HL-60/S4 (cell line): ENCODE data around the gene FLOT2.
"Not testable (repeated sequence)": the region's sequence is repeated elsewhere in the genome, so short reads cannot be mapped to it uniquely, and the experiment has no call there.

Experiments used
- in situ Hi-C: fragments of 300-500 bp; cut with MboI; formaldehyde crosslinking; loops from 2 replicates; pipeline ENCODE4 v1.14.3; 2022; ENCODE audit warnings: low sequenced_read_pairs

FLOT2 gene

GRCh38 chr17:28877150-28877711, 20.3 kb downstream of the FLOT2 start:
- in situ Hi-C loops, result not testable (repeated sequence)

- in situ Hi-C loops, result no loop called here
Measured at GRCh38 chr17:28875848-28876550, 21.5 kb downstream of the FLOT2 start.

DNA sequence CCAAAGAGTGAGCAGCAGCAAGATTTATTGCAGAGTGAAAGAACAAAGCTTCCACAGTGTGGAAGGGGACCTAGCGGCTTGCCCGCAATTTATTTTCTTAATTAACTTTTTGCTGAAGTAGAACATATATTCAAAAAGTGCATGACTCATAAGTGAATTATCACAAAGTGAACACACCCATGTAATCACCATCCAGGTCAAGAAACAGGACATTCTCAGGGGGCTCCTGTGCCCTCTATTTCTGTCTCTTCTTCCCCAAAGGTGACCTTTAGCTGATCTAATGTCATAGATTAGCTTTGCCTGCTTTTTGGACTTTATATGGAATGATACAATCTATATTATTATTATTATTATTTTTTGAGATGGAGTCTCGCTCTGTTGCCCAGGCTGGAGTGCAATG, 22.8 kb downstream of the FLOT2 start:
- in situ Hi-C loops, result no loop called here

- in situ Hi-C loops, result no loop called here
Measured at GRCh38 chr17:28873839-28874238, 23.7 kb downstream of the FLOT2 start.

DNA sequence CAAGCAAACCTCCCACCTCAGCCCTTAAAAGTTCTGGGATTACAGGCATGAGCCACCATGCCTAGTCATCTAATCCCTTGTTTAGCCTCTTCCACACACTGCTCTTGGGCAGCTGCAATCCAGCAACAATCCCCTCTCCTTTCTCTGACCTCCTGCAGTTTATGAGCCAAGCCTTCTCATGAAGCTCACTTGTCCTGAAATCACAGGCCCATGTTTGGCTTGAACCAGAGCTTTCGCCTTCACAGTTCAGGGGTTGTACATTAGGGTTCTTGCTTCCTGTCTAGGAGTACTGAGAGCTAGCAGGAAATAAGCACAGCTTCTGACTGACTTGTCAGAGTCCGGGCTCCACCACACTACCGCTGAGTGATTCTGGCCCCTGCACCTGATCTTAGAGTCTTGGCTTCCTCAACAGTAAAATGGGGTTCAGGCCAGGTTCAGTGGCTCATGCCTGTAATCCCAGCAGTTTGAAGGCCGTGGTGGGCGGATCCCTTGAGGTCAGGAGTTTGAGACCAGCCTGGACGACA, 26.4 kb downstream of the FLOT2 start:
- in situ Hi-C loops, result no loop called here

DNA sequence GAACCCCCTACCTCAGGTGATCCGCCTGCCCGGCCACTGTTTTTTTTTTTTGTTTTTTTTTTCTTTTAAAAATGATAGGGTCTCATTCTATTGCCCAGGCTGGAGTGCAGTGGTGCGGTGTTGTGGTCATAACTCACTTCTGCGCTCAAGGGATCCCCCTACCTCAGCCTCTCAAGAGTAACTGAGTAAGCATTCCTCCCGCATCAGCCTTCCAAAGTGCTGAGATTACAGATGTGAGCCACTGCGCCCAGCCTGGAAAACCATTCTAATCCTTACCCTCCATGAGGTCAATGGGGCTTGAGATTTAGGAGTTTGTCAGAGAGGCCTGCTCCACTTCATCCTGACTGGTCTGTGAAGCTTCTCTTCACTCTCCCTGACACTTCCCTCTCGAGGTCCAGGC, 30.3 kb downstream of the FLOT2 start:
- in situ Hi-C loops, result no loop called here

- in situ Hi-C loops, result no loop called here
Measured at GRCh38 chr17:28865946-28866752, 31.4 kb downstream of the FLOT2 start.

GRCh38 chr17:28864991-28865849, 32.3 kb downstream of the FLOT2 start:
- in situ Hi-C loops, result no loop called here

GRCh38 chr17:28863953-28864352, 33.6 kb downstream of the FLOT2 start:
- in situ Hi-C loops, result no loop called here

- in situ Hi-C loops, result no loop called here
Measured at GRCh38 chr17:28862561-28862960, 35.0 kb downstream of the FLOT2 start.

DNA sequence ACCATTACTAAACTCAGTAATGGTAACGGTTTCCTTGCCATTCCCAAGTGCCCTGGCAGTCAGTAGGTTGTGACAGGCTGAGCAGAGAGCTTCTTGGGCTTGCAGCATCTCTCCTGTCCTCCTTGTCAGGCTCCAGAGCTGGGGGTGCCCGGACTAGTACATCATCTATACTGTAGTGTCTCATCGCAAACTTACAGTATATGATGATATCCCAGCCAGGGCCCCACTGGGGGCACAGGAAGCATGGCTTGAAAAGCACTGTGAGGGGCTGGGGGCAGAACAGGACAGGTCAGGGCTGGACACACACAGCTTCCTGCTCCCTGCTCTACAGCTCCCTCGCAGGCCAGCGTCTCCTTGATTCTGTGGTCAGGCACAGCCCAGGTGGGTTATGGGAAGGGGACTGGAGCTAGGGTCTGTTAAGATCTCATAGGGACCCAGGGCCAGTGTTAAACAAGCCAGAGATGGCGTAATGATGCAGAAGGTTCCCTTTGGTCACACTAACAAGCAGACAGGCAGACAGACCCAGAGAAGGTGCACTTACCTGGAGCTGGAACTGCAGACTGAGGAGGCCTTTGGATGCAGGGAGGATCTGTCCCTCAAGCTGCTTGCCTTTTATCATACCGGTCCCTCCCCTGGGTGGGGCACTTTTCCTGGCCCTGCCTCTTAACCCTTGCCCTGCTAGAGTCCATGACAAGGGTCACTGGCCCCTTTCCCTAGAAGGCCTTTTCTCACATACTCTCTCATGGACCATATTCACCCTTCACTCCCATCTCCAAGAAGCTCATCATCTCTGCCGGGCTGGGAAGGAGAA, 35.9 kb downstream of the FLOT2 start:
- in situ Hi-C loops, result no loop called here

GRCh38 chr17:28860363-28860808, 37.1 kb downstream of the FLOT2 start:
- in situ Hi-C loops, result no loop called here

DNA sequence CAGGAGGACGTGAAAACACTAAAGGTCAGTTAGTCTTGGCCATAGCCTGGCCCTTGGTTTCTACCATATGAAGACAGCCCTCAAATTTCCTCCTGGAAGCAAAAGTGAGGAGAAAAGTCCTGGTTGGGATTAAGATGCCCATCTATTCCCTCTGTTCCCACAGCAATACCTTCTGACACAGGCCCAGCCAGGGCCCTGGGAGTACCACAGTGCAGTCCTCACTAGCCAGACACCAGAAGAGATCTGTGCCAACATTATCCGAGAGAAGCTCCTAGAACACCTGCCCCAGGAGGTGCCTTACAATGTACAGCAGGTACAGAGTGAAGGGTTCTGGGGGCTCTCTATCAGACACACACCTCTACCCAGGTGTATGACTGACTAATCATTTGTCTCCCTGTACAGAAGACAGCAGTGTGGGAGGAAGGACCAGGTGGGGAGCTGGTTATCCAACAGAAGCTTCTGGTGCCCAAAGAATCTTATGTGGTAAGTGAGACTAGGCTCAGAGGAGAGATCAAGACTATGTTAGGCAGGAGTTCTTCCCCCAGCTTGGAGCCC, 38.7 kb downstream of the FLOT2 start:
- in situ Hi-C loops, result no loop called here

DNA sequence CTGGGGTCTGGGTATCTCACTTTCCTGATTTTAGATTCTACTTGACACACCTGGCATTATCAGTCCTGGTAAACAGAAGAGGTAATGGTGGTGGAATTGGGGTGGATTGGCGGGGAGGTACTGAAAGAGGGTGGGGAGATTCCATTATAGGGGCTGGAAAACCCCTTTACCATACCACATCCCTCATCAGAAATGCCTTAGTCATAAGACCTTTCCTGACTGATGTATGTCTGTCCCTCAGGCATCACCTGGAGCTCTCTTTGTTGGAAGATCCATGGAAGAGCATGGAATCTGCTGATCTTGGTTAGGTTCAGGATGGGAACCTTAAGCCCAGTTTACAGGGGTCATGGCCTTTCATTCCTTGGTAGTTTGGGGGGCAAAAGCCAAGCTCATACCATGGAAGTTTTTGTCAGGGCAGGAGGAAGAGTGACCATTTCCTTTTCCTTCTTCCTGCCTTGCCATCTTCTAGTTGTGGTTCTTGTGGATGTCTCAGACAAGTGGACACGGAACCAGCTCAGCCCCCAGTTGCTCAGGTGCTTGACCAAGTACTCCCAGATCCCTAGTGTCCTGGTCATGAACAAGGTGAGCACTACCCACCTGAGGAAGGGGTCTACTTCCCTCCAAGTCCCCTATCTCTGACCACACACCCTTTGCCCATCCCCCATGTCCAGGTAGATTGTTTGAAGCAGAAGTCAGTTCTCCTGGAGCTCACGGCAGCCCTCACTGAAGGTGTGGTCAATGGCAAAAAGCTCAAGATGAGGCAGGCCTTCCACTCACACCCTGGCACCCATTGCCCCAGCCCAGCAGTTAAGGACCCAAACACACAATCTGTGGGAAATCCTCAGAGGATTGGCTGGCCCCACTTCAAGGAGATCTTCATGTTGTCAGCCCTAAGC, 39.4 kb downstream of the FLOT2 start:
- in situ Hi-C loops, result no loop called here

DNA sequence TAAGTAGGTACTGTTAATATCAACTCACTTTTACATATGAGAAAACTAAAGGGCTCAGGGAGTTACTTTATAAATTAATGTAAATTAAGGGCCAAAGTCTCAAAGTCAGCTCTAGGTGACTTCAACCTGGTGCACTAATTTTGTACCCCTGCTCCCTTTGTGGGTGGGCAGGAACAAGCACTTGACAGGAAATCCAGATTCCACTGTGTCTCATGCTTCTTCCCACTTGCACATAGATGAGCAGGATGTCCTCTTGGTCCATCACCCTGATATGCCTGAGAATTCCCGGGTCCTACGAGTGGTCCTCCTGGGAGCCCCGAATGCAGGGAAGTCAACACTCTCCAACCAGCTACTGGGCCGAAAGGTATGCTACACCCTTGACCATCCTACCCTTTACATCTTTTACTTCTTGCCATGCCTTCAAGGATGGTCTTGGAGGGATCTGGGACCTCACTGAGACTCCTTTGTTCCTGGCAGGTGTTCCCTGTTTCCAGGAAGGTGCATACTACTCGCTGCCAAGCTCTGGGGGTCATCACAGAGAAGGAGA, 41.4 kb downstream of the FLOT2 start:
- in situ Hi-C loops, result no loop called here

GRCh38 chr17:28855336-28855679, 42.2 kb downstream of the FLOT2 start:
- in situ Hi-C loops, result no loop called here

GRCh38 chr17:28854457-28855335, 42.8 kb downstream of the FLOT2 start, which contains the start of gene ERAL1:
Gene ERAL1, plus strand, starts transcription at chr17:28855016. Its CDS starts 19 bp downstream, at chr17:28855035.
- in situ Hi-C loops, result no loop called here
